ENCODE data around the gene PTPRN2. TPM values are rescaled to one million over a fixed set of nuclear protein-coding genes. Genes with fewer than 3 reads are reported as not detected.
A peak's percentile ranks its signal among the peaks of the same experiment; 100 is the strongest.

PTPRN2 gene
- total RNA-seq, 4 donors from 2014 or later, result 14.9 to 34.3 (median 21.3) TPM

- DNase-seq, result peak in 1 of 3 donors; percentile 26
- H3K27ac ChIP-seq, result no peak overlapping the region
- no peak overlapping the region for H3K4me3 ChIP-seq
- H3K9me3 ChIP-seq, result no peaks in the 10 kb centered on the region
- H3K36me3 ChIP-seq, result no peaks in the 10 kb centered on the region
- no peaks in the 10 kb centered on the region for H3K4me1 ChIP-seq
- TF ChIP-seq POLR2A (IDR thresholded peaks at IDR 0.05) (no peak), CTCF (IDR thresholded peaks at IDR 0.05) (no peak)
- H3K27me3 ChIP-seq, result no peaks in the 10 kb centered on the region
These were observed 185.2 kb downstream of the PTPRN2 start for GRCh38 chr7:158402471-158402870.

GRCh38 chr7:158401826-158402225 lies 185.8 kb downstream of the PTPRN2 start:
- TF ChIP-seq POLR2A (IDR thresholded peaks at IDR 0.05) (no peak), CTCF (IDR thresholded peaks at IDR 0.05) (no peak)
- H3K4me3 ChIP-seq, result no peak overlapping the region
- H3K9me3 ChIP-seq, result no peaks in the 10 kb centered on the region
- no peaks in the 10 kb centered on the region for H3K27me3 ChIP-seq
- no peaks in the 10 kb centered on the region for H3K4me1 ChIP-seq
- DNase-seq, result peak in 1 of 3 donors; percentile 22
- H3K27ac ChIP-seq, result no peak overlapping the region
- H3K36me3 ChIP-seq, result no peaks in the 10 kb centered on the region

GRCh38 chr7:158401295-158401694 lies 186.3 kb downstream of the PTPRN2 start:
- TF ChIP-seq CTCF (IDR thresholded peaks at IDR 0.05) (no peak), POLR2A (IDR thresholded peaks at IDR 0.05) (no peak)
- no peaks in the 10 kb centered on the region for H3K4me1 ChIP-seq
- H3K27ac ChIP-seq, result no peak overlapping the region
- H3K27me3 ChIP-seq, result no peaks in the 10 kb centered on the region
- no peaks in the 10 kb centered on the region for H3K36me3 ChIP-seq
- DNase-seq, result no peak
- H3K4me3 ChIP-seq, result no peak overlapping the region
- H3K9me3 ChIP-seq, result no peaks in the 10 kb centered on the region

DNA sequence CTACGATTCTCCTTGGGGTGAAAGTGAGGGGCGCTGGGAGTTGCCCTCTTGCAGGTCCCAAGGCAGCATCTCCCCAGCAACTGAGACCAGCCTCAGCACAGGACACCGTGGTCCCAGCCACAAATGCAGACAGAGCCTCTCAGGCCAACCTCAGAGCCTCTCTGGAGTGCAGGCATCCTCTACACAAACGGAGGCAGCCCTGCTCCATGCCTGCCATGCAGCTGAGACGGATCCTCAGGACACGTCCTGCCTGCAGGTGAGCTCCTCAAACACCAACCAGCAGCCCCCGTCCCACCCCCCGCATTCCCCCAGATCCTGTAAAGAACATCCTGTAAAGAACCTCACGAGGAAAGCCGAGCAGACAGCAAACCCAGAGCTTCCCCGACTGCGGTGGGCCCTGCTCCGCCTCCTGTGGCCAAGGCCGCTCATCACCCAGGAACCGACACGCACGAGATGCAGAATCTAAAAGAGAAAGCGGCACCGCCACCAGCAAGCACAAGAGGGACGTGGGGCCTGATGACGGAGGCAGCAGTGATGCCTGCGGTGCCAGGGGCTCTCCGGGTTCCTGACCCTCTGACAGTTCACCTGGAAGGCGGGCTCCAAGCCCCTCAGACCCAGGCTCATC lies 186.9 kb downstream of the PTPRN2 start:
- DNase-seq, result no peak
- H3K27ac ChIP-seq, result no peak overlapping the region
- no peak for TF ChIP-seq CTCF (IDR thresholded peaks at IDR 0.05)
- no peak for TF ChIP-seq POLR2A (IDR thresholded peaks at IDR 0.05)
- no peaks in the 10 kb centered on the region for H3K36me3 ChIP-seq
- no peaks in the 10 kb centered on the region for H3K9me3 ChIP-seq
- no peaks in the 10 kb centered on the region for H3K27me3 ChIP-seq
- no peaks in the 10 kb centered on the region for H3K4me1 ChIP-seq
- no peak overlapping the region for H3K4me3 ChIP-seq

DNA sequence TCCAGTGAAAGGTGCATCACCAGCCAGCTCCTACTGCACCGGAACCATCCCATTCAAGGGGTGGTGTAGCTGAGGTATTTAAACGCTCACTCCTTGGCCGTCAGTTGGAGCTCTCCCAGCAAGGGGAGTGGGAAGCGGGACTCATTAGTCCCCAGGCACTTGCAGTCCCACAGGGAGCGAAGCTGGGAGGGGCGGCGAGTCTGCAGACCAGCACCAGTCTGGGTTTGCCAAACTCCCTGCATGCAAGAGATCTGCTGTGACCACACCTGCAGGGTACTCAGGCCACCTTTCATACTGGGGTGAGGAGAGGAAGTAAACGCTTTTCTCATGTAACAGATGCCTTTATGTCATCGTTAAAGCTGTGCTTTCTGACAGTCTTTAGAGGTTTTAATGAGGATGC lies 187.9 kb downstream of the PTPRN2 start:
- peak in 1 of 3 donors; percentile 37 for DNase-seq

More for the DNA sequence above, 187.9 kb downstream of the PTPRN2 start:
- H3K36me3 ChIP-seq, result no peaks in the 10 kb centered on the region
- H3K4me3 ChIP-seq, result no peak overlapping the region
- no peaks in the 10 kb centered on the region for H3K27me3 ChIP-seq
- H3K27ac ChIP-seq, result no peak overlapping the region
- no peak for TF ChIP-seq POLR2A (IDR thresholded peaks at IDR 0.05)
- no peak for TF ChIP-seq CTCF (IDR thresholded peaks at IDR 0.05)
- no peaks in the 10 kb centered on the region for H3K4me1 ChIP-seq
- no peaks in the 10 kb centered on the region for H3K9me3 ChIP-seq
